Body of pancreas (tissue), 4 donors: ENCODE results near the gene IPO4. TPM values are rescaled to one million over a fixed set of nuclear protein-coding genes. Genes with fewer than 3 reads are reported as not detected.
A peak's percentile ranks its signal among the peaks of the same experiment; 100 is the strongest.

ENCODE experiments used
- ATAC-seq: fragments of 150-250 bp; one replicate; pipeline ENCODE4 v1.9.1; 2016
- DNase-seq, 4 donors: peaks; one replicate each; pipeline ENCODE4 v3.0.0-alpha.2; 2019
- H3K27ac ChIP-seq, 4 donors: fragments of 200-600 bp; sonication (generic); 1 replicate in 3 of 4; 2 replicates in 1 of 4; pipeline versions ENCODE4 v1.5.1 to v1.6.1; 2016 to 2019; ENCODE audit warnings: mild to moderate bottlenecking in 1 of 4, mixed read lengths in 1 of 4, moderate library complexity in 1 of 4
- H3K27me3 ChIP-seq, 2 donors: fragments of 200-600 bp; sonication (generic); one replicate each; pipeline ENCODE4 v1.6.0; 2016; ENCODE audit warnings: mild to moderate bottlenecking in 1 of 2
- H3K36me3 ChIP-seq, 2 donors: fragments of 200-600 bp; sonication (generic); replicated peaks in 1 of 2; 2 replicates each; pipeline ENCODE4 v1.5.1; 2016; ENCODE audit warnings: low read depth in 2 of 2; ENCODE audit not compliant: insufficient read depth in 1 of 2
- H3K4me1 ChIP-seq: fragments of 200-600 bp; sonication (generic); one replicate; pipeline ENCODE4 v1.6.0; 2016
- H3K4me3 ChIP-seq, 2 donors: fragments of 200-600 bp; sonication (generic); 1 replicate in 1 of 2; 2 replicates in 1 of 2; pipeline ENCODE4 v1.5.1; 2016 to 2019
- H3K9me3 ChIP-seq, 3 donors: fragments of 200-600 bp; sonication (generic); 1 replicate in 2 of 3; 2 replicates in 1 of 3; pipeline ENCODE4 v1.5.1; 2016
- CTCF ChIP-seq, 7 experiments: fragments of 450-650 bp in 4 of 7; fragments of 200-600 bp in 3 of 7; sonication (generic) in 3 of 7; IDR thresholded peaks; one replicate each; pipeline ENCODE4 v1.5.1; 2016 to 2019; ENCODE audit warnings: antibody characterized with exemption in 7 of 7
- POLR2A ChIP-seq, 3 donors: fragments of 450-650 bp; IDR thresholded peaks; one replicate each; pipeline ENCODE4 v1.6.1; 2016; ENCODE audit warnings: antibody characterized with exemption in 3 of 3, mild to moderate bottlenecking in 2 of 3
- WGBS, 2 donors: methylation state at CpG; one replicate each; pipeline ENCODE4 v1.1.5; 2017; 5-methylcytosine and 5-hydroxymethylcytosine counted together
- intact Hi-C: fragments of 100-400 bp; cut with DNase I; formaldehyde crosslinking; loops from one replicate; pipeline ENCODE4 v1.15.1; 2023
- total RNA-seq, 2 donors: library from RNA; depleted of rRNA; stranded (reverse); fragments of >200 nt; gene quantifications; one replicate each; pipeline ENCODE4 v1.1.0, GENCODE V29; 2016

IPO4 gene
- total RNA-seq, 2 donors from 2014 or later, result 30.4 to 73.5 TPM

GRCh38 chr14:24135584-24135833 lies 53.1 kb downstream of the IPO4 start:
- Histone ChIP-seq H3K27ac (peak overlapping the region; percentile 68 to 98 (median 84)), H3K4me1 (peaks cover 63% of the 10 kb centered on the region), H3K27me3 (no peaks in the 10 kb centered on the region), H3K9me3 (no peaks in the 10 kb centered on the region), H3K36me3 (peaks cover 0 to 11% of the 10 kb centered on the region in 2 donors), H3K4me3 (no peak overlapping the region)
- ATAC-seq (no peak), DNase-seq (no peak)
- 1 to 4% methylated on average over 9 of the region's 9 CpGs for WGBS, 2 donors
- no peak for TF ChIP-seq POLR2A (IDR thresholded peaks at IDR 0.05)
- no peak for TF ChIP-seq CTCF (IDR thresholded peaks at IDR 0.05)
- intact Hi-C loops, result no loop called here

GRCh38 chr14:24133735-24134134 lies 54.9 kb downstream of the IPO4 start:
- no peak for DNase-seq
- no peaks in the 10 kb centered on the region for H3K9me3 ChIP-seq
- no peak for ATAC-seq
- peaks cover 0 to 10% of the 10 kb centered on the region in 2 donors for H3K36me3 ChIP-seq
- no peaks in the 10 kb centered on the region for H3K27me3 ChIP-seq
- H3K27ac ChIP-seq, result no peak overlapping the region
- intact Hi-C loops, result no loop called here
- no peak for TF ChIP-seq POLR2A (IDR thresholded peaks at IDR 0.05)
- TF ChIP-seq CTCF (IDR thresholded peaks at IDR 0.05), result no peak
- H3K4me3 ChIP-seq, result no peak overlapping the region
- WGBS, 2 donors, result 88 to 96% methylated on average over 1 of the region's 1 CpG
- peaks cover 57% of the 10 kb centered on the region for H3K4me1 ChIP-seq

GRCh38 chr14:24132976-24133375 lies 55.6 kb downstream of the IPO4 start:
- TF ChIP-seq CTCF (IDR thresholded peaks at IDR 0.05), result no peak
- Histone ChIP-seq H3K27ac (peak overlapping the region in 3 of 4 donors; percentile 85 to 96 (median 93)), H3K4me3 (no peak overlapping the region), H3K4me1 (peaks cover 52% of the 10 kb centered on the region), H3K27me3 (no peaks in the 10 kb centered on the region), H3K36me3 (peaks cover 0 to 3% of the 10 kb centered on the region in 2 donors), H3K9me3 (no peaks in the 10 kb centered on the region)
- ATAC-seq (no peak), DNase-seq (no peak)
- WGBS, 2 donors, result 96 to 100% methylated on average over 2 of the region's 2 CpGs
- intact Hi-C loops, result no loop called here

- DNase-seq, result peak; percentile 76 to 90 (median 85)
- peak; percentile 18 for ATAC-seq
- Histone ChIP-seq H3K9me3 (no peaks in the 10 kb centered on the region), H3K27ac (peak overlapping the region; percentile 85 to 96 (median 92)), H3K4me1 (peaks cover 46% of the 10 kb centered on the region), H3K4me3 (no peak overlapping the region), H3K27me3 (no peaks in the 10 kb centered on the region), H3K36me3 (no peaks in the 10 kb centered on the region)
- no peak for TF ChIP-seq CTCF (IDR thresholded peaks at IDR 0.05)
- TF ChIP-seq POLR2A (IDR thresholded peaks at IDR 0.05), result peak; percentile 53 to 61 (median 58)
- 27 to 49% methylated on average over 13 to 24 of the region's 24 CpGs for WGBS, 2 donors
- intact Hi-C loops, result no loop called here
Observed at GRCh38 chr14:24132061-24132685, 56.4 kb downstream of the IPO4 start.

GRCh38 chr14:24131549-24131966 lies 57.1 kb downstream of the IPO4 start:
- 45 to 53% methylated on average over 8 to 12 of the region's 15 CpGs for WGBS, 2 donors
- Histone ChIP-seq H3K9me3 (no peaks in the 10 kb centered on the region), H3K27ac (peak overlapping the region; percentile 85 to 96 (median 92)), H3K4me1 (peaks cover 39% of the 10 kb centered on the region), H3K4me3 (no peak overlapping the region), H3K27me3 (no peaks in the 10 kb centered on the region), H3K36me3 (no peaks in the 10 kb centered on the region)
- no peak for DNase-seq
- intact Hi-C loops, result no loop called here
- no peak for TF ChIP-seq POLR2A (IDR thresholded peaks at IDR 0.05)
- TF ChIP-seq CTCF (IDR thresholded peaks at IDR 0.05), result no peak
- ATAC-seq, result no peak
